Fibroblast of skin of scalp (primary cell): ENCODE results near the gene GTF3C1. TPM values are rescaled to one million over a fixed set of nuclear protein-coding genes. Genes with fewer than 3 reads are reported as not detected.
A peak's percentile ranks its signal among the peaks of the same experiment; 100 is the strongest.
"Not testable (repeated sequence)": the region's sequence is repeated elsewhere in the genome, so short reads cannot be mapped to it uniquely, and the experiment has no call there.

ENCODE experiments used
- DNase-seq: peaks from one replicate; pipeline ENCODE4 v3.0.0-alpha.2; 2013
- polyA plus RNA-seq, 2 experiments: library from polyadenylated mRNA; unstranded; fragments of 120-200 nt; gene quantifications; one replicate each; pipeline ENCODE4 v1.2.1, GENCODE V29; 2013; ENCODE audit not compliant: insufficient read length in 2 of 2

The GTF3C1 gene, protein sequence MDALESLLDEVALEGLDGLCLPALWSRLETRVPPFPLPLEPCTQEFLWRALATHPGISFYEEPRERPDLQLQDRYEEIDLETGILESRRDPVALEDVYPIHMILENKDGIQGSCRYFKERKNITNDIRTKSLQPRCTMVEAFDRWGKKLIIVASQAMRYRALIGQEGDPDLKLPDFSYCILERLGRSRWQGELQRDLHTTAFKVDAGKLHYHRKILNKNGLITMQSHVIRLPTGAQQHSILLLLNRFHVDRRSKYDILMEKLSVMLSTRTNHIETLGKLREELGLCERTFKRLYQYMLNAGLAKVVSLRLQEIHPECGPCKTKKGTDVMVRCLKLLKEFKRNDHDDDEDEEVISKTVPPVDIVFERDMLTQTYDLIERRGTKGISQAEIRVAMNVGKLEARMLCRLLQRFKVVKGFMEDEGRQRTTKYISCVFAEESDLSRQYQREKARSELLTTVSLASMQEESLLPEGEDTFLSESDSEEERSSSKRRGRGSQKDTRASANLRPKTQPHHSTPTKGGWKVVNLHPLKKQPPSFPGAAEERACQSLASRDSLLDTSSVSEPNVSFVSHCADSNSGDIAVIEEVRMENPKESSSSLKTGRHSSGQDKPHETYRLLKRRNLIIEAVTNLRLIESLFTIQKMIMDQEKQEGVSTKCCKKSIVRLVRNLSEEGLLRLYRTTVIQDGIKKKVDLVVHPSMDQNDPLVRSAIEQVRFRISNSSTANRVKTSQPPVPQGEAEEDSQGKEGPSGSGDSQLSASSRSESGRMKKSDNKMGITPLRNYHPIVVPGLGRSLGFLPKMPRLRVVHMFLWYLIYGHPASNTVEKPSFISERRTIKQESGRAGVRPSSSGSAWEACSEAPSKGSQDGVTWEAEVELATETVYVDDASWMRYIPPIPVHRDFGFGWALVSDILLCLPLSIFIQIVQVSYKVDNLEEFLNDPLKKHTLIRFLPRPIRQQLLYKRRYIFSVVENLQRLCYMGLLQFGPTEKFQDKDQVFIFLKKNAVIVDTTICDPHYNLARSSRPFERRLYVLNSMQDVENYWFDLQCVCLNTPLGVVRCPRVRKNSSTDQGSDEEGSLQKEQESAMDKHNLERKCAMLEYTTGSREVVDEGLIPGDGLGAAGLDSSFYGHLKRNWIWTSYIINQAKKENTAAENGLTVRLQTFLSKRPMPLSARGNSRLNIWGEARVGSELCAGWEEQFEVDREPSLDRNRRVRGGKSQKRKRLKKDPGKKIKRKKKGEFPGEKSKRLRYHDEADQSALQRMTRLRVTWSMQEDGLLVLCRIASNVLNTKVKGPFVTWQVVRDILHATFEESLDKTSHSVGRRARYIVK (N-terminal part only)
- 53.5 TPM for polyA plus RNA-seq (2013, experiment 1 of 2; ENCODE audit: insufficient read length)
- polyA plus RNA-seq (2013, experiment 2 of 2; ENCODE audit: insufficient read length) = 52.4 TPM

DNA sequence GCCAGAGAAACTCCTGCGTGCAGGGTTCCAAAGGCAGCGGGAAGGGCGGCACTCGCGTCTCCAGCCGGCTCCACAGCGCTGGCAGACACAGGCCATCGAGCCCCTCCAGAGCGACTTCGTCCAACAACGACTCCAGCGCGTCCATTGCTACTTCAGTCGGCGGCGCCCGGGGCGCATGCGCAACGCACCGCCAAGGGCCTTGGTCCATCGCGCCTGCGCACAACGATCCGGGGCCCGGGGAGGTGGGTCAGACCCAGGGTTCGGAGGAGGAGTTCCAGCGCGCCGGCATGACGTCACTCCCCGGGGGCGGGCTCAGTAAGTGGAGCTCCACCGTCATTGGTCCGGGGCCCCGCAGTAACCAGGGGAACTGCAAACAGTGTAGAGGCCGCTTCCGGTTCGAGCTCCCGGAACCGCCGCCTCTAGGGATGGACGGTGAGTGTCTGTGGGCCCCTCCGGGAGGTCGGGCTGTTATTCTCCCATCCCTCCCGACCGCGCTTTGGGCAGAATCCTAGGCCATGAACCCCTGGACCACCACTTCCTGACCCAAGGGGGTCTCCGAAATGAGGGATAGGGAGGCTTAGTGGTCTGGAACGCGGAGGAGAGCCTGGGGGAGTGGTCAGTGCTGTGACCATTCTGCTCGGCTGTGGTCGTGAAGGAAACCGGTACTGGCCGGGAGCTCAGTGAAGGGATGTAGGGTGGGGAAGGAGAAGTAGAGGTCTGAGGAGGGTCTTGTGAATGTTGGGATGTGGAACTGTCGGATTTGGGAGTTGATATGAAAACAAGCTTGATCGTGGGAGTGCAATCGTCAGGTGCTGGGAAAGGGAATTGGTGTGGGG, at the start of gene GTF3C1, which contains the start of gene KATNIP:
Gene GTF3C1 (minus strand): TSS at position 168 of the 836 bp plus-strand sequence. CDS start 23 bp downstream, at position 145.
Gene KATNIP (plus strand): TSS at position 399 of the 836 bp plus-strand sequence. CDS start 27 bp downstream, at position 426.
- peak; percentile 99 for DNase-seq

DNA sequence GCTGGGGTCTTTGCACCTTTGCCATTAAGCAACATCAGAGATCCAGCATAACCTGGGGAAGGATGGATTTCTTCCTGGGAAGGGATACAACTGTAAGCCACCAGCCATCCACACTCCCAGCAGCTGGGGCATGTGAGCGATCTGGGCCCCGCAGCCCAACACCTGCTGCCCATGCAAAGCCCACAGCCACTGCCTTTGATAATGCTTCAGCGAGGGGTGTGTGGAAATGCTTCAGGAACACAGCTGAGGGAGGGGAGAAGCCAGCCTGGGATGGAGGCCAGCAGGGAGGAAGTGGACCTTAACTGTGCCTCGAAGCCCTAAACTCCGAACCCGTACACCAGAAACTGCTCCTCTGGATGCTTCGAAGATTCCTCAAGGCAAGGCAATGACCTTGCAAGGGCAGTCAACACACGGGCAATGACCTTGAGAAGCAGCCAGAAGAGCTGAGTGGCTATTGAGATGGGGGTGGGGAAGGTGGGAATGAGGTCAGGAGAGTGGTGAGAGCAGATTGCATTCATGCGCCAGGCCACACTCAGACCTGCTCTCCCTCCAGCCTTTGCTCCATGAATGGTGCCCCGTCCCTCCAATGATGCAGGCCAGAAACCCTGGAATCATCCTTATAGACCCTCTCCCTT, 49.3 kb upstream of the GTF3C1 start:
- DNase-seq = no peak

DNA sequence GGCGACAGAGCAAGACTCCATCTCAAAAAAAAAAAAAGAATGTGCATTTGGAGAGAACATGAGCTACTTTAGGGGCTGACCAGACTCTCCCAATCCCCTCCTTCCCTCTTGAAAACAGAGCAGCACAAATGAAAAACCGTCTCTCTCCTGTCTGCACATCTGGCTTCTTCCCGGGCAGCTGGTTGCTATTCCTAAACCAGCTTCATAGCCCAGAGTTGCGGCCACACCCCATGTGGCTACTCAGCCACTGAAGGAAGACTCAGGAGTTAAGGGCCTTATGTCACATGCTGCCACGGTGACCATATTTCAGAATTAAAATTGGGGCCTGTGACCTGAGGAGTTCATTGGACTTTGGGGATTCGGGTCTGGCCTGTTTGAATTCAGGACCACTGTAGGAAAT, 48.5 kb upstream of the GTF3C1 start:
- no peak for DNase-seq

DNA sequence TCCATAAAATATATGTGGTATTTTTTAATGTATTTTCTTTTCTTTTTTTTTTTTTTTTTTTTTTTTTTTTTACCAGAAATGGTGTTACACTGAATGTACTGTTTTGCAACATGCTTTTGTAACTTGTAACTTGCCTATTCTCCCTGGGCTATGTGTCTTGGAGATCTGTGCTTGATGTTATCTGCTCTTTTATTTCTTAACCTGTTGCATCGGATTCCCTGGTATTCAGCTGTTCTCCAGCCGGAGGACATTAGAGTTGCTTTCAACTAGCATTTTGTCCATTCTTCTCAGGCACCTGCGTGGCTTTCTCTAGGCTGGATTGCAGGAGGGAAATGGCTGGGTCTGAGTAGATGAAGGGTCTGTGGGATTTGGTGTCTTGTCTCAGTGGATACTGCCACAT, 47.6 kb upstream of the GTF3C1 start:
- DNase-seq = no peak

DNA sequence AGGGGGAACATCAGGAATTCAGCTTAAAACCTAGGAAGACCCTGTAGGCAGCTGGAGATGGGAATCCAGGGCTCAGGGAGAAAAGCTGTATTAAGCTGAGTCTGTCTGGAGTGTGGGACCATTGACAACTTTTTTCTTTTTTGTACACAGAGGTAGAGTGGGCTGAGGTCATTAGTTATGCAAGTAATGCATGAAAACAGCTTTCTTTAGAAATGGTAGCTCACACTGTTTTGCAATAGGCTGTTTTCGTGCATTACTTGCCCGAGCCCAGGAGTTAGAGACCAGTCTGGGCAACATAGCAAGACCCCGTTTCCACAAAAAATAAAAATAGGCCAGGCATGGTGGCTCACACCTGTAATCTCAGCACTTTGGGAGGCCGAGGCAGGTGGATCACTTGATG, 46.7 kb upstream of the GTF3C1 start:
- no peak for DNase-seq

DNA sequence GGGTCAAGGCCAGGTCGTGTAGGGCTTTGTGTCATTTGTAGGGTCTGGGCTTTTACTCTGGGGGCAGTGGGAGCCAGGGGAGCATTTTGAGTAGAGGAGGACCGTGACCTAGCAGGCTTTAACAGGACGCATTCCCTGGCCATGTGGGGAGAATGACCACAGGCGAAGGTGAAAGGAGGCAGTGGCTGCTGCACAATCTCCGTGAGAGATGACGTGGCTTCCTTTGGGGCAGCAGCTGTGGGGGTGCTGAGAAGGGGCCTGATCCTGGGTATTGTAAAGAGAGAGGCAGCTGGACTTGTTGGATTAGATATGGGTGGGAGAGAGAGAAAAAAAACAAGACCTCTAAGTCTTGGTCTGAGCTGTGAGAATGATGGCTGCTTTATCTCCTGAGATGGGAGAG, 46.3 kb upstream of the GTF3C1 start:
- no peak for DNase-seq

DNA sequence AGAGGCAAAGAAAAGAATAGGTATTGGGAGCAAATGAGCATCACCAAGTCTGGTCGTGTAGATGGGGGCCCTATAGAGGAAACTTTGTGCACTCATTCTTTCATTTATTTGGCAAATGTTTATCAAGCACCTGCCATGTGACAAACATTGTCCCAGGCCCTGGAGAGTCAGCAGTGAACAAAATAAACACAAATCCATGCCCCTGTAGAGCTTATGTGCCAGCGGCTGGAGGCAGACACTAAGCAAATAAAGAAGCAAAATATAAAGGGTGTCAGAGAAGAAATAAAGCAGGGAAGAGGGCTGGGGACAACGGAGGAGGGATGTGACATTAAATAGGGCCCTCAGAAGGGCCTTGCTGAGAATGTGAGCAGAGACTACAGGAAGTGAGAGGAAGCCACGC, 45.8 kb upstream of the GTF3C1 start:
- no peak for DNase-seq

DNA sequence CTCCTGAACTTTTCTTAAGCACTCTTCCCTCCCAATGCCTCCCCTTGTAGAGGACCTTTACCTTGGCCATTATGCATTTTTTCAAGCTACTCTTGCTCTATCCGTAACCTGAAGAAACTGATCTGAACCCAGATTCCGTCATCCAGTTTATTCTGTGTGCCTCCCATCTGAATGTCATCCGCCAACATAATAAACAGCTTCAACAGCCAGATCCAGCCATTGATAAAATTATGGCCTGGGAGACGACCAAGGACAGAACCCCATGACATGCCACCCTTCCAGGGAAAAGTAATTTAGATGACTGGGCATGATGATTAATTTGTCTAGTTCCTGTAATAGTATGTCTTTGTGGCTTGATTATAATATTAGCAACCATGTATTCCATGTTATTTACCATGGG, 42.1 kb upstream of the GTF3C1 start:
- no peak for DNase-seq

DNA sequence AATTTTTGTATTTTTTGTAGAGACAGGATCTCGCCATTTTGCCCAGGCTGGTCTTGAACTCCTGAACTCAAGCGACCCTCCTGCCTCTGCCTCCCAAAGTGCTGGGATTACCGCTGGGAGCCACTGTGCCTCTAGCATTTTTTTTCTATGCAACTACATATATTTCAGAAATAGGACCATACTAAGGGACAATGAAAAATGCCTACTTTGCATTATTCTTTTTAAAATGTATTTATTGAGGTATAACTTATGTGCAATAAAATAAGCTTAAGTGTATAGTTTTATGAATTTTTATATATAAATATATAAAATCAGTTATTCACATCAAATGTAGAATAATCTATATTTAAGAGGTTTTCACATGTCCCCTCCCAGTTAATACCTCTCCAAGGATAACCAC, 38.3 kb upstream of the GTF3C1 start:
- DNase-seq = no peak

DNA sequence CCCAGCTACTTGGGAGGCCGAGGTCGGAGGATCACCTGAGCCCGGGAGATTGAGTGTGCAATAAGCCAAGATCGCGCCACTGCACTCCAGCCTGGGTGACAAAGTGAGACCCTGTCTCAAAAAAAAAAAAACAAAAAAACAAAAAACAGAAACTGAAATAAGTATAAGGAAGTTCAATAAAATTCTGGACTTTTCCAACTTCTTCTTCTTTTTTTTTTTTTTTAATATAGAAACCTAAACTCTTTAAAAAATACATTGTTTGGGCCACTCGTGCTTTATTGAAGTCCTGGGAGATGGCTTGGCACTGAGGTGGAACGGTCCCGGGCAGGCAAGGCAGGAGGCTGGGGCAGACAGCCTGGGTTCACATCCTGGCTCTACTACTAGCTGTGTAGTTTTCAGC, 37.0 kb upstream of the GTF3C1 start:
- DNase-seq = no peak

DNA sequence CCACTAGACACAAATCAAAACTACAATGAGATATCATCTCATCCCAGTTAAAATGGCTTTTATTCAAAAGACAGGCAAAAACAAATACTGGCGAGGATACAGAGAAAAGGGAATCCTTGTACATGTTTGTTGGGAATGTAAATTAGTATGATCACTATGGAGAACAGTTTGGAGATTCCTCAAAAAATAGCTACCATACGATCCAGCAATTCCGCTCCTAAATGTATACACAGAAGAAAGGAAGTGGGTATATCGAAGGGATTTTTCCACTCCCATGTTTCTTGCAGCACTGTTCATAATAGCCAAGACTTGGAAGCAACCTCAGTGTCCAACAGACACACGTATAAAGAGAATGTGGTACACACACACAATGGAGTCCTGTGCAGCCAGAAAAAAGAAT, 35.5 kb upstream of the GTF3C1 start:
- DNase-seq = no peak

DNA sequence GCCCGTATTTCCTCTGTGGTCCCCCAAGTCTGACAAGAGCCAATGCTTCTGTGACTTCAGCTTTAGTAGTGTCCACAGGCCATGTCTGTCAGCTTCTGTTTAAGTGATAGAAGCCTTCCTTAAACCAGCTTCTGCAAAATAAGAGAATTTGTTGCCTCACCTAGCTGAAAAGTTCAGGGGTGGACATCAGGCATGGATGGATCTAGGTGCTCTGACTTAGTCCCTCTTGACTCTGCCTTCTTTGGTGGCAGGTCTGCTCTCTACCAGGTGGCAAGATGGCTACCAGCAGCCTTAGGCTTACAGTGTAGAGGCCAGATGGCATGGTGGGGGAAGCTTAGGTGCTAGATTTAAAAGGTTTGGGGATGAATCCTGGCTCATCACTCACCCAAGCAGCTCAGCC, 33.9 kb upstream of the GTF3C1 start:
- DNase-seq = no peak

DNA sequence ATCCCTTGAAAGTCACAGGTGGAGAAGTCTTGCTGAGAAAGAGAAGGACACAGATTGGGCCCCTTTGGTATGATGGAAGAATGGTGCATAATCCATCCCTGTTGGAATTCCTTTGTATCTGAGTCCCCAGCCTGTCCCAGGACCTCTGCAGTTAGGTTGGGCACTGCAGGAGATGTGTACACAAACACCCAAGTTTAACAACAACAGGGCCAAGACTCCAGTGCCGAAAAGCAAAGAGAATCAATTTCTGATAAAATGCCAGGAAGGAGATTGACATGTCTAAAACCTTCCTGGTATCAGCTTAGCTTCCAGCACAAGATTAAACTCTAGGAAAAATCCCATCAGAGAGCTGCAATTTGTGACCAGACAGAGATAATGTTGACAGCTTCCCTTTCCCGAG, 33.2 kb upstream of the GTF3C1 start:
- DNase-seq = no peak

DNA sequence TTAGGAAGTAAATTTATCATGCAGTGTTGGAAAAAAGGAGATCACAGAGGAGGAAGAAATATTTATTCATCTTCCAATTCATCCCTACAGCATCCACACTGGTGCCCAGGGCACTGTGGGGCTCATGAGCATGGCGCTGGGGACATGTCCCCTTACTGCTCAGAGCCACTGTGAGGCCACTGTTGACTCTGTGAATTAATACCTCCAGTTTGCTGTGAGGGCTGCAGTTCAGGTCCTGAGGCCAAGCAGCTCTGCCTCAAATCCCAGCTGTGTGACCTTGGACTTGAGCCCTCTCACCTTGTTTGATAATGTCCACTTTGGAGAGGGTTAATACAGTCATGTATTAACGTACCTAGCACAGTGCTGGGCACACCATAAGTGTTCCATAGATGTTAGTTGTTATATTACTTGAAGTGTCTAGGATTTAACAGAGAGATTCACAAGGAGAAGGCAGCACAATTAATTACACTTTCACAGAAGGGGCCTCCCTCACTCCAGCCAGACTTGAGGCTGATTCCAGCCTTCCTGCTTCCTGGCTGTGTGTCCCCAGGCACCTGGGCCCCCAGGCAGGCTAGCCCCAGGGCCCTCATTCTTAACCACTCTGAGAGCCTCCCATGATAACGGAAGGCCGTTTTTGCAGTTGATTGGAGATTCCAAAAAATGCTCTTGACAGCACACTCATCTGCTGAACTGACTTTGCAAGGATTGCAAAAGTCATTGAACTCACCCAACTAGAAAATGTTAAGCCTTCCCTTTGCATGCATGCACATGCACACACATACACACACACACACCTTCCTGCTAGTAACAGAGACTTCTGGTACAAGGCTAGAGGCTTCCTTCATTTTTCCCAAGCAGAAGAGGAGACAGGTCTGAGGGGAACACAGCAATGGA, 29.6 kb upstream of the GTF3C1 start:
- no peak for DNase-seq

DNA sequence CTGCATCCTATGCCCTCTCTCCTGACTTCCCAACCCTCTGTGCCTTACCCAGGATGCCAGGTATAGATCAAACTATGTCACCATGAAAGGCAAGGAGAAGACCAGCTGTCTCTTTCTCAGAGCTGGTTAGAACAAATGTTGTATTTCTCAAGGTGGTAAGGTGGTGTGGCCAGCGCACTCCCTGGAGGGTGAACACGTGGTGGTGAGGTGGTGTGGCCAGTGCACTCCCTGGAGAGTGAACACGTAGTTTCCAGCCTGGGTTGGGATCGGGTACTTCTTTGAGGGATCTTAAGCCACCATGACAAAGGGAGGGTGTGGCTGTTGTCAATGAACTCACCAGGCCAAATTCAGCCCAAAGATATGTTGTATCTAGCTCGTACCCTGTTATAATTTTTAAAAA, 27.0 kb upstream of the GTF3C1 start:
- DNase-seq = no peak

DNA sequence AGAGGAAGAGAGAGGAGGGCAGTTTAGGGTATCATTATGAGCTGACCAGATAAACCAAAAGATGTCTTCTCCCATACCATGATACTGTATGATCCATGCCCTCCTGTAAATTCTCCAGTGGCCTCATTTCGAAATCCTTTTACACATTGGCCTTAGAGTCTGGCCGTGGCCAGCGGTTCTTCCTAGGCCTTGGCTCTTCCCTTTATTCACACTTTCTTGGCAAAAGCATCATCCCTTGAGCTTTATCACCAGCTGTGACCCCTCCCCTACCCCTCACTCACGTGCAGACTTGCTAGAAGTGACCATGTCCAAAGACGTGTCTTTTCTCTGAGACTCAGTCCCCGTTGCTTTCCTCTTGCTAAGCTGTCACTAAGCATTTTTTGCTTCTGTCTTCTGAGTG, 23.0 kb upstream of the GTF3C1 start:
- DNase-seq = no peak

DNA sequence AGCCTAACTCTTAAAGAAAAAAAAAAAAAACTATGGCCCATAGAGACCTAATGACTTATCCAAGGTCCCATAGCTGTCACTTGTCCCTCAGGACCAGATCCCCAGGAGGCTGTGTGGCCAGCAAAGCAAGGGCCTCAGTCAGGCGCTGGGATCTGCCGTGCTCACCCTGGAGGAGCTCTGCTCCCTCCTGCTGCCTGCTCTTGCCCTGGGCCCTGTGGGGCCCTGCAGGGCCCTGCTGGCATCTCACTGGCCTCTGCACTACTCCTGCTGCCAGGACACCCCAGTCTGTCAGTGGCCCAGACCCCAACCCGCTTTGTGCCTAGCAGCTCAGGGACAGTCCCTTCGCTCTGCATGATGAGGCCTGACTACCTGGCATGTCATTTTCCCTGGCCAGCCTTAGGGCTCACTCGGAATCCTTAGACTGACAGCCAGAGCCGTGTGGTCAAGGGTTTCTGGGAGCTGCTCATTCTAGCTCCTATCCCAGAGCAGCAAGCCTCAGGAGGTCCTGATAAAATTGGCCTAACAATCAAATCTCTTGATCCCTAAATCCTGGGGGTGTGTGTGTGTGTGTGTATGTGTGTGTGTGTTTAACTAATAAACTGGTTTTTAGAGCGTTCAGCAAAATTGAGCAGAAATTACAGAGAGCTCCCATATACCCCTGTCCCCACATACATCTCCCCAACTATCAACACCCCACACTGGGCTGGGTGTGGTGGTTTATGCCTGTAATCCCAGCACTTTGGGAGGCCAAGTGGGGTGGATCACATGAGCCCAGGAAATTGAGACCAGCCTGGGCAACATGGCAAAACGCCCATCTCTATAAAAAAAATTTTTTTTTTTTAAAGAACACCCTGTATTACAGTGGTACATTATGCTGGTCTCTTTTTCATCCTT, 22.0 kb upstream of the GTF3C1 start:
- DNase-seq = no peak

DNA sequence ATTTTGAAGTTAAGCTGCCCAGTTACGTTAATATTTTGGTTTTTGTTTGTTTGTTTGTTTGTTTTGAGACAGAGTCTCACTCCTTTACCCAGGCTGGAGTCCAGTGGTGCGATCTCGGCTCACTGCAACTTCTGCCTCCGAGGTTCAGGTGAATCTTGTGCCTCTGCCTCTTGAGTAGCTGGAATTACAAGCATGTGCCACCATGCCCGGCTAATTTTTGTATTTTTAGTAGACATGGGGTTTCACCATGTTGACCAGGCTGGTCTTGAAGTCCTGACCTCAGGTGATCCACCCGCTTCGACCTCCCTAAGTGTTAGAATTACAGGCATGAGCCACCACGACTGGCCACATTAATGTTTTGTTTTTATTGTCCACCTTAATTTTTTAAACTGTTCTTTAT, 21.3 kb upstream of the GTF3C1 start:
- DNase-seq = not testable (repeated sequence)

DNA sequence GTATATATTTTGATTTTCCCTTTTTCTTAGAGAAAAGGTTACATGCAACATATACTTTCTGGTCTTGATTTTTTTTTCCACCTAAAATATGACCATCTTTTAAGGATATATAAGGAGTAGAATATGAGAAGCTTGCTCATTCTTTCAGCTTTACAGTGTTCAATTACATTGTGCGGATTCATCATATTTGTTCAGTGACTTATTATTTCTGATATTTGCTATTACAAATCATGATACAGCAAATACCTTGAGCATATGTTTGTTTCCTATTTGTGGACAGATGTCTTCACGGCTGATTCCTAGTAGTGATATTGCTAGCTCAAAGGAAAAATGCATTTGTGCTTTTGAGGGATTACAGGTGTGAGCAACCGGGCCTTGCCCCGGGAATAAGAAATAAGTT, 18.4 kb upstream of the GTF3C1 start:
- DNase-seq = no peak
